ENCODE data around the gene PI3.

DNA sequence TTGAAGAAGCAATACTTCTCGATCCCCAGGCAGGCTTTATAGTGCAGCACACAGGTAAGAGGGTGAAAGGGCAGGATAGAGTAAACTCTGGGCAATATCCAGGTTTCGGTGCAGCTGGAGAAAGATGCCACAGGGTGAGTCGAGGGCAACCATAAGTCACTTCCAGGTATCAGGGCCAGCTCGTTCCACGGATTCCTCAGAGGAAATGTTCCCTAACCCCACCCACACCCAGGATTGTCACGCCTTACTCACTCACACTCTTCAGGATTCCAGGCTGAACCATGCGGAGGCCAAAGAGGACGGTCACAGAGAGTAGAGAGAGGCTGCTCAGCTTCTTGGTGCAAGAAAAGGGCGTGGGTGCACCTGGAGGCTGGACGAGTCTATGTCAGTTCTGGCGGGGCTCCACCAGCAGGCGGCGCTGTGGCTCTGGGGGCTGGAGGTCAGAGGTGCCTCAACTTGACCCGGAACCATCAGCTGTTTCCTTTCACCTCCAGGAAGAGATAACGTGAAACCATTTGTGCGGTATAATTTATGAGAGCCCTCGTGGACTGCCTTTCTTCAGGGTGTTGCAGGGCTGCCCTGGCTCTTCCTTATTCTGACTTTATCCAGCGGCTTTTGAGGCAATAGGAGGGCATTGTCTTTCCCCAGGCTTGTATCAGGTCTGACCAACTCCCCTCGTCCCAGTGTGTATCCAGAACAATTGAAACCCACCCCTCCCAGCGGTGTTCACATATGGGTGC is 36.0 kb upstream of the PI3 start:
- TF ChIP-seq, protein P1, sequence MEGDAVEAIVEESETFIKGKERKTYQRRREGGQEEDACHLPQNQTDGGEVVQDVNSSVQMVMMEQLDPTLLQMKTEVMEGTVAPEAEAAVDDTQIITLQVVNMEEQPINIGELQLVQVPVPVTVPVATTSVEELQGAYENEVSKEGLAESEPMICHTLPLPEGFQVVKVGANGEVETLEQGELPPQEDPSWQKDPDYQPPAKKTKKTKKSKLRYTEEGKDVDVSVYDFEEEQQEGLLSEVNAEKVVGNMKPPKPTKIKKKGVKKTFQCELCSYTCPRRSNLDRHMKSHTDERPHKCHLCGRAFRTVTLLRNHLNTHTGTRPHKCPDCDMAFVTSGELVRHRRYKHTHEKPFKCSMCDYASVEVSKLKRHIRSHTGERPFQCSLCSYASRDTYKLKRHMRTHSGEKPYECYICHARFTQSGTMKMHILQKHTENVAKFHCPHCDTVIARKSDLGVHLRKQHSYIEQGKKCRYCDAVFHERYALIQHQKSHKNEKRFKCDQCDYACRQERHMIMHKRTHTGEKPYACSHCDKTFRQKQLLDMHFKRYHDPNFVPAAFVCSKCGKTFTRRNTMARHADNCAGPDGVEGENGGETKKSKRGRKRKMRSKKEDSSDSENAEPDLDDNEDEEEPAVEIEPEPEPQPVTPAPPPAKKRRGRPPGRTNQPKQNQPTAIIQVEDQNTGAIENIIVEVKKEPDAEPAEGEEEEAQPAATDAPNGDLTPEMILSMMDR (IDR thresholded peaks at IDR 0.05; ENCODE audit: borderline replicate concordance, extremely low read depth, low read length, poor library complexity, severe bottlenecking) = peak; percentile 87
- no peak for TF ChIP-seq EZH2 (IDR thresholded peaks at IDR 0.05; ENCODE audit: borderline replicate concordance, low read depth, low read length, severe bottlenecking)

Data from DND-41 (cell line).